Mononuclear cell (primary cell): ENCODE measurements around the gene XPNPEP2. TPM values are rescaled to one million over a fixed set of nuclear protein-coding genes. Genes with fewer than 3 reads are reported as not detected.

Source experiments
- H3K27me3 ChIP-seq: 2 replicates; pipeline ENCODE4 v1.6.0; 2011; ENCODE audit warnings: low read length, control low read depth; ENCODE audit not compliant: insufficient read depth
- H3K4me1 ChIP-seq: 2 replicates; pipeline ENCODE4 v1.5.1; 2011; ENCODE audit warnings: mild to moderate bottlenecking, low read length, control low read depth; ENCODE audit not compliant: insufficient read depth
- H3K4me3 ChIP-seq: 2 replicates; pipeline ENCODE4 v1.5.1; 2011; ENCODE audit warnings: mild to moderate bottlenecking, low read length, moderate library complexity
- H3K9me3 ChIP-seq: 2 replicates; pipeline ENCODE4 v1.5.1; 2011; ENCODE audit warnings: low read depth, mild to moderate bottlenecking, control low read depth, low read length
- total RNA-seq: library from RNA; depleted of rRNA; stranded (reverse); fragments of >200 nt; gene quantifications from one replicate; pipeline ENCODE4 v1.2.3, GENCODE V29; 2012

The XPNPEP2 gene
- total RNA-seq, 1 donor = 0.31 TPM

DNA sequence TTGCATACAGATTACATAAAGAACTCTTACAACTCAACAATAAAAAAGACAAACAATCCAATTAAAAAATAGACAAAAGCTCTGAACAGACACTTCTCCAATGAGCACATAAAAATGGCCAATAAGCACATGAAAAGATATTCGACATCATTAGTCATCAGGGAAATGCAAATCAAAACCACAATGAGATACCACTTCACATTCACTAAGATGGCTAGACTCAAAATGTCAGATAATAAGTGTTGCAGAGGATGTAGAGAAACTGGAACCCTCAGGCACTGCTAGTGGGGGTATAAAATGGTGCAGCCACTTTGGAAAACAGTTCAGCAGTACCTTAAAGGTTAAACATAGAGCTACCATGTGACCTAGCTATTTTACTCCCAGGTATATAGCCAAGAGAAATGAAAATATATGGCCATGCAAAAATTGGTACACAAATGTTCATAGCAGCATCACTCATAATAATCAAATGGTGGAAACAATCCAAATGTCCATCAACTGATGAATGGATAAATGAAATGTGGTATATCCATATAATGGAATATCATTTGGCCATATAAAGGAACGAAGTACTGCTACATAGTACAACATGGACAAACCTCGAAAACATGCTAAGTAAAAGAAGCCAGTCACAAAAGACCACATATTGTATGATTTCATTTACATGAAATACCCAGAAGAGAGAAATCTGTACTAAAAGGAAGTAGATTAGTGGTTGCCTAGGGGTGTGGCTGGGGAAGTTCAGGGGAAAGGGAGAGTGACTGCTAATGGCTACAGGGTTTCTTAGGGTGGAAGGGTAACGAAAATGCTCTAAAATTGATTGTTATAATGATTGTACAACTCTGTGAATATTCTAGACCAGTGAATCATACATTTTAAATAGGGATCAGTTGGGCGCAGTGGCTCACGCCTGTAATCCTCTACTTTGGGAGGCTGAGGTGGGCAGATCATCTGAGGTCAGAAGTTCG, 70.3 kb downstream of the XPNPEP2 start:
- Histone ChIP-seq H3K9me3 (no peaks in the 10 kb centered on the region), H3K27me3 (no peaks in the 10 kb centered on the region), H3K4me3 (no peak overlapping the region), H3K4me1 (peaks cover 23% of the 10 kb centered on the region)

DNA sequence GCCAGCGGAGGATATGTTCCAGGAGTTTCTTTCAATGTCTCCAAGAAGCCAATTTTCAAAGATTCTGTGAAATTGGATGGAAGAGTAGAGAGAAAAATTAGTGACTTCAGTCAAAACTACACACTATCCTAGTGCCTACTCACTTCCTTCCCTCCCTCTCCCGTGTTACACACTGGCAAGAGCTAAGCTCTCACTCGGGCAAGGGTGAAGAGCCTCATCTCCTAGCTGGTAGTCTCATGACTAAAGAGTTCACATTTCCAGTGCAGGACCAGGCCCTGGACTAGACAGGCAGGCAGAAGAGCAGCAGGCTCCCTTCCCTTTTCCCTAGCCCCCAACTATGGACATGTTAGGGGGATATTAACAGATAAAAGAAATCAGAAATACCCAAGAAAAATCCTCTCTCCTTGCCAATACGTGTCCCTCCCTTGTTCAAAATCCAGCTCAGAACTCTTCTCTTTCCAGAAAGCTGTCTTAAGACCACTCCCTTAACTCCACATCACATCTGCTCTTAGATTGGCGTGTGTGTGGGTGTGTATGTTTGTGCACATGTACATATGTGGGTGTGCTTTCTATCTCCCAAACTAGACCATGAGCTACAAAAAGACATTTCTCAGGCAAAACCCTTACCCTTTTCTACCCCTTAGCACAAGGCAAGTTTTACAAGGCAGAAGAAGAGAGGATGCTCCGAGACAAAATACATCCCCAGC, 75.0 kb downstream of the XPNPEP2 start:
- Histone ChIP-seq H3K9me3 (no peaks in the 10 kb centered on the region), H3K4me1 (peaks cover 19% of the 10 kb centered on the region), H3K4me3 (no peak overlapping the region), H3K27me3 (no peaks in the 10 kb centered on the region)

DNA sequence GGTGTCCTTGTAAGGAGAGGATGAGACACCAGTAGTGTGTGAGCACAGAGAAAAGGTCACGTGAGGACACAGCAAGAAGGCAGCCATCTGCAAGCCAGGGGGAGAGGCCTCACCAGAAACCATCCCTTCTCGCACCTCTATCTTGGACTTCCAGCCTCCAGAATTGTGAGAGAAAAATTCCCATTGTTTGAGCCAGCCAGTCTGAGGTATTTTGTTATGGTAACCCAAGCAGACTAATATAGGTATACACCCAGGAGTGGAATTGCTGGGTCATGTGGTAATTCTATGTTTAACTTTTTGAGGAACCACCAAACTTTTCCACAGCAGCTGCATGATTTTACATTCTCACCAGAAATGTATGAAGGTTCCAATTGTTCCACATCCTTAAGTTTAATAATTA, 79.3 kb downstream of the XPNPEP2 start:
- peaks cover 3% of the 10 kb centered on the region for H3K4me1 ChIP-seq
- H3K27me3 ChIP-seq = no peaks in the 10 kb centered on the region
- H3K9me3 ChIP-seq = no peaks in the 10 kb centered on the region
- no peak overlapping the region for H3K4me3 ChIP-seq

Other genes starting within 250 kb of the XPNPEP2 start
- gene SMARCA1, start 215.5 kb upstream of the XPNPEP2 start, total RNA-seq = 0.73 TPM
- gene OCRL, start 198.7 kb upstream of the XPNPEP2 start, total RNA-seq = 2.2 TPM
- not detected for gene APLN, start 84.0 kb upstream of the XPNPEP2 start, total RNA-seq
- 132 TPM for gene SASH3, start 41.0 kb downstream of the XPNPEP2 start, total RNA-seq
- 2.7 TPM for gene ZDHHC9, start 104.9 kb downstream of the XPNPEP2 start, total RNA-seq
- gene UTP14A, start 167.2 kb downstream of the XPNPEP2 start, total RNA-seq = 11.6 TPM
- gene BCORL1, start 243.7 kb downstream of the XPNPEP2 start, total RNA-seq = 2.2 TPM